Esophagus muscularis mucosa (tissue), 4 donors: ENCODE measurements around the gene BMAL1. TPM values are rescaled to one million over a fixed set of nuclear protein-coding genes. Genes with fewer than 3 reads are reported as not detected.

Experiments
- DNase-seq: peaks from one replicate; pipeline ENCODE4 v3.0.0-alpha.2; 2017; ENCODE audit errors: extremely low spot score
- H3K27ac ChIP-seq, 4 donors: fragments of 200-600 bp; sonication (generic); replicated peaks in 1 of 4; 1 replicate in 3 of 4; 2 replicates in 1 of 4; pipeline ENCODE4 v1.5.1; 2016 to 2019; ENCODE audit warnings: mild to moderate bottlenecking in 1 of 4
- H3K27me3 ChIP-seq, 4 donors: fragments of 200-600 bp; sonication (generic); one replicate each; pipeline versions ENCODE4 v1.5.1 to v1.6.0; 2016 to 2019
- H3K36me3 ChIP-seq, 4 donors: fragments of 200-600 bp; sonication (generic); one replicate each; pipeline ENCODE4 v1.5.1; 2016 to 2019
- H3K4me1 ChIP-seq, 4 donors: fragments of 200-600 bp; sonication (generic); one replicate each; pipeline ENCODE4 v1.5.1; 2016 to 2019
- H3K4me3 ChIP-seq, 4 donors: fragments of 200-600 bp; sonication (generic); 1 replicate in 2 of 4; 2 replicates in 2 of 4; pipeline ENCODE4 v1.5.1; 2016 to 2019; ENCODE audit warnings: mild to moderate bottlenecking in 4 of 4, moderate library complexity in 1 of 4
- H3K9me3 ChIP-seq, 4 donors: fragments of 200-600 bp; sonication (generic); 1 replicate in 3 of 4; 2 replicates in 1 of 4; pipeline ENCODE4 v1.5.1; 2016 to 2019
- EP300 ChIP-seq: sonication (generic); formaldehyde crosslinking; IDR thresholded peaks from one replicate; pipeline ENCODE4 v1.6.1; 2017; ENCODE audit warnings: antibody characterized with exemption
- POLR2A ChIP-seq: fragments of 450-650 bp; IDR thresholded peaks from one replicate; pipeline ENCODE4 v1.6.1; 2017; ENCODE audit warnings: antibody characterized with exemption, moderate library complexity, mild to moderate bottlenecking, low read depth
- POLR2AphosphoS5 ChIP-seq, 2 donors: sonication (generic); formaldehyde crosslinking; IDR thresholded peaks; one replicate each; pipeline ENCODE4 v1.6.1; 2017; ENCODE audit warnings: antibody characterized with exemption in 2 of 2
- WGBS: methylation state at CpG from one replicate; pipeline ENCODE4 v1.1.5; 2018; 5-methylcytosine and 5-hydroxymethylcytosine counted together
- intact Hi-C: fragments of 100-400 bp; cut with DNase I; formaldehyde crosslinking; loops from one replicate; pipeline ENCODE4 v1.15.1; 2023
- total RNA-seq, 4 donors: library from RNA; depleted of rRNA; stranded (reverse); fragments of >200 nt; gene quantifications; one replicate each; pipeline versions ENCODE4 v1.1.0 to v1.2.1, GENCODE V29; 2016
- TF ChIP-seq, protein P1 (sequence below), 3 experiments: fragments of 200-600 bp in 2 of 3; fragments of 450-650 bp in 1 of 3; sonication (generic) in 2 of 3; IDR thresholded peaks; one replicate each; pipeline ENCODE4 v1.5.1; 2017 to 2019; ENCODE audit warnings: antibody characterized with exemption in 3 of 3, mild to moderate bottlenecking in 2 of 3, moderate library complexity in 1 of 3

Gene BMAL1
- total RNA-seq, 4 donors from 2014 or later = 31.1 to 36.4 (median 33.9) TPM

DNA sequence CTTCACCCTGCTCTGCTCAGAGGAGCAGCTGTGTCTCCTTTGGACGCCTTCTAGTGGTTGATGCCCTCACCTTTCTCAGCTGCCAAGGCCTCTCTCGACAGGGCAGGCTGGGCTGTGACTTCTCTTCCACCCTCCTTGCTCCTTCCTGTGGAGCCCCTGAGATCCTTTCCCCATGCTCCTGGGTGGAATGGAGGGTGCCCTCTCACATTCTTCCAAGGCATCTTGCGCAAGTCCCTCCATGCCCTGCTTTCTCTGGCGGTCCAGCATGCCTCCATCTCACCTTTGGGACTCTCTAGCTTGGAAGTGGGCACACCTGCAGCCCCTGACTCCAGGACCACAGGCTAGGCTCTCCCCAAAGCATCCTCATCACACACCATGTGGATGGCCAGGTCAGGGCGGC is 68.9 kb downstream of the BMAL1 start:
- Histone ChIP-seq H3K27ac (no peak overlapping the region), H3K4me3 (no peak overlapping the region), H3K9me3 (no peaks in the 10 kb centered on the region), H3K4me1 (peaks cover 0 to 16% (median 6%) of the 10 kb centered on the region in 4 donors), H3K36me3 (peaks cover 0 to 7% (median 3%) of the 10 kb centered on the region in 4 donors), H3K27me3 (no peaks in the 10 kb centered on the region)
- no peak for DNase-seq
- no peak for TF ChIP-seq POLR2A
- WGBS = 88% methylated on average over 5 of the region's 5 CpGs
- intact Hi-C loops = loop anchor here (5.0 kb wide), 1 partner anchor 384 kb away; no protein-coding TSS in a partner anchor

DNA sequence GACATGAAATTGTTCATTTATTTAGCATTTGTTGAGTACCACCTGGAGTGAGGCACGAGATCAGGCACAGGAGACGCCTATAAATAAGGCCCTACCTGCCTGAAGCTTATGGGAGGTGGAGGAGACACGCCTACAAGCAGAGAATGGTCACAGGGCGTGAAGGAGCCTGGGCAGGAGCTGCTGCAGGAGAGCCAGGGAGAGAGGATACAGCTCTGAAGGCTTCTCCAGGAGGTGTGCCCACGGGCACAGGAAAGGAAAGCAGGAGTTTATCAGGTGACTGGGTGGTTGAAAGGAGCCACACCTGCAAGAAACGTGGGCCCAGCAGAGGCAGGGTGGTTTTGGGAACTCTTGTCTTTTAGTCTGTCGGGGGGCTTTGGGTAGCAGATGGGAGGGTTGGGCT is 70.3 kb downstream of the BMAL1 start:
- no peak for DNase-seq
- Histone ChIP-seq H3K27ac (no peak overlapping the region), H3K4me3 (no peak overlapping the region), H3K36me3 (peaks cover 0 to 13% (median 4%) of the 10 kb centered on the region in 4 donors), H3K27me3 (no peaks in the 10 kb centered on the region), H3K9me3 (no peaks in the 10 kb centered on the region), H3K4me1 (peaks cover 0 to 16% (median 6%) of the 10 kb centered on the region in 4 donors)
- intact Hi-C loops = loop anchor here (5.0 kb wide), 1 partner anchor 386 kb away; no protein-coding TSS in a partner anchor
- TF ChIP-seq, protein P1, sequence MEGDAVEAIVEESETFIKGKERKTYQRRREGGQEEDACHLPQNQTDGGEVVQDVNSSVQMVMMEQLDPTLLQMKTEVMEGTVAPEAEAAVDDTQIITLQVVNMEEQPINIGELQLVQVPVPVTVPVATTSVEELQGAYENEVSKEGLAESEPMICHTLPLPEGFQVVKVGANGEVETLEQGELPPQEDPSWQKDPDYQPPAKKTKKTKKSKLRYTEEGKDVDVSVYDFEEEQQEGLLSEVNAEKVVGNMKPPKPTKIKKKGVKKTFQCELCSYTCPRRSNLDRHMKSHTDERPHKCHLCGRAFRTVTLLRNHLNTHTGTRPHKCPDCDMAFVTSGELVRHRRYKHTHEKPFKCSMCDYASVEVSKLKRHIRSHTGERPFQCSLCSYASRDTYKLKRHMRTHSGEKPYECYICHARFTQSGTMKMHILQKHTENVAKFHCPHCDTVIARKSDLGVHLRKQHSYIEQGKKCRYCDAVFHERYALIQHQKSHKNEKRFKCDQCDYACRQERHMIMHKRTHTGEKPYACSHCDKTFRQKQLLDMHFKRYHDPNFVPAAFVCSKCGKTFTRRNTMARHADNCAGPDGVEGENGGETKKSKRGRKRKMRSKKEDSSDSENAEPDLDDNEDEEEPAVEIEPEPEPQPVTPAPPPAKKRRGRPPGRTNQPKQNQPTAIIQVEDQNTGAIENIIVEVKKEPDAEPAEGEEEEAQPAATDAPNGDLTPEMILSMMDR (IDR thresholded peaks at IDR 0.05) = no peak
- TF ChIP-seq POLR2AphosphoS5 (IDR thresholded peaks at IDR 0.05) (no peak), POLR2A (no peak), EP300 (no peak)
- 87% methylated on average over 7 of the region's 7 CpGs for WGBS

DNA sequence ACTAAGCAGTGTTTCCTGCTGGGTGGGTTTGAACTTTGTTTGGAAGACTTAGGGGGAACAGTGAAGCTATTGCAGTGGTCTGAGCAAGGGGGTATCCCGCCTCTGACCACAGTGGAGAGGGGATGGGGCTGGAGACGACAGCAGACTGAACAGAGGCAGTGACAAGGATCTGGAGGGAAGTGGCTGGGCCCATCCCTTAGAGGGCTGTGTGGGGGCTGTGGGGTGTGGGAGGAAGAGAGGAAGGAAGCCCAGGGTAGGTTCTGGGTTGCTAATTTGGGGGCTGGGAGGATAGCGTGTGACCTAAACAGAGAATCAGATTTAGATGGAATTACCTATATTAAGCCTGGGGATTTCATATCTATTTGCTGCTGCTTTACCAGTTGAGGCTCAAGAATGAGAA is 70.7 kb downstream of the BMAL1 start:
- WGBS = 70% methylated on average over 3 of the region's 3 CpGs
- TF ChIP-seq, protein P1 (IDR thresholded peaks at IDR 0.05) = no peak
- TF ChIP-seq EP300 (no peak), POLR2A (no peak), POLR2AphosphoS5 (IDR thresholded peaks at IDR 0.05) (no peak)
- Histone ChIP-seq H3K4me1 (peaks cover 0 to 16% (median 6%) of the 10 kb centered on the region in 4 donors), H3K27me3 (no peaks in the 10 kb centered on the region), H3K36me3 (peaks cover 0 to 17% (median 4%) of the 10 kb centered on the region in 4 donors), H3K27ac (no peak overlapping the region), H3K9me3 (no peaks in the 10 kb centered on the region), H3K4me3 (no peak overlapping the region)
- DNase-seq = no peak
- intact Hi-C loops = loop anchor here (5.0 kb wide), 1 partner anchor 386 kb away; no protein-coding TSS in a partner anchor

DNA sequence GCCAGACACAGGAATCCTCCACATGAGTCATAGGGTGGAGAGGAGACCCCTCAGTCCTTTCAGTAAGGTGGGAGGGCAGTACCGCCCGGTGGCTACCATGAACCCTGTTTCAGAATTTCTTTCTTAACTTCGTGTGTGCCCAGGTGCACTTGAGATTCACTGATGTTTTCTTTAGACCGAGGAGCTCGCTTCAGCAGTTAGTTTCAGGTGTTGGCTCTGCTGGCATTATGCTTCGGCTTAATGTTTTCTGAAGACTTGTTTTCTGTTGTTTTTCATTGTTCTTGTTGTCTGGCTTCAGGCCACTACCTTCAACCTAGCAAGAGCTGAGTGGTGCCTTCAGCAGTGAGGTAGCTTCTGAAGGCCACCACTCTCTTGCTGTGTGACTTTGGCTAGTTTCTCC is 71.5 kb downstream of the BMAL1 start:
- Histone ChIP-seq H3K27me3 (no peaks in the 10 kb centered on the region), H3K36me3 (peaks cover 0 to 23% (median 8%) of the 10 kb centered on the region in 4 donors), H3K4me1 (peaks cover 0 to 10% (median 6%) of the 10 kb centered on the region in 4 donors), H3K27ac (no peak overlapping the region), H3K4me3 (no peak overlapping the region), H3K9me3 (no peaks in the 10 kb centered on the region)
- intact Hi-C loops = loop anchor here (5.0 kb wide), 1 partner anchor 387 kb away; no protein-coding TSS in a partner anchor
- no peak for TF ChIP-seq EP300
- TF ChIP-seq, protein P1 (IDR thresholded peaks at IDR 0.05) = no peak
- TF ChIP-seq POLR2A = no peak
- no peak for TF ChIP-seq POLR2AphosphoS5 (IDR thresholded peaks at IDR 0.05)
- WGBS = 98% methylated on average over 6 of the region's 6 CpGs
- no peak for DNase-seq

DNA sequence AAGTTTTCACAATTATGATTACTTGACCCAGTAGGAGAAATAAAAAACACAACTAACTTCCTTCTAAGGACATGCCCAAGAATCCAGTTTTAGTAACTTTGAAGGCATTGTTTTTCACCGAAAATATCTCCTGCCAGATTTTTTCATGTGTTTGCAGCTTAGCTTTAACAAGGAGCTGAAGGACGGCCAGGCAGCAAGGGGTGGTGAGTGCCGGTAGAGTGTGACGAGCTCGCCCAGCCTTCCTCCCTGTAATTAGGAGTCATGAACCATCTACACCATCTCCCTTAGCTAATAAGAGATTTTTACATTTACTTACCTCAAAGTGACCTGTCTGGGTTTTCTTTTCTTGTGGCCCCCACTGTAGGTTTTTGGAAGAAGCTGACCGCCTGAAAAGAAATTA is 72.0 kb downstream of the BMAL1 start:
- no peak for TF ChIP-seq EP300
- TF ChIP-seq, protein P1 (IDR thresholded peaks at IDR 0.05) = no peak
- no peak for TF ChIP-seq POLR2A
- Histone ChIP-seq H3K9me3 (no peaks in the 10 kb centered on the region), H3K27ac (no peak overlapping the region), H3K27me3 (no peaks in the 10 kb centered on the region), H3K36me3 (peaks cover 0 to 28% (median 13%) of the 10 kb centered on the region in 4 donors), H3K4me3 (no peak overlapping the region), H3K4me1 (peaks cover 0 to 8% (median 2%) of the 10 kb centered on the region in 4 donors)
- intact Hi-C loops = loop anchor here (5.0 kb wide), 1 partner anchor 387 kb away; no protein-coding TSS in a partner anchor
- no peak for DNase-seq
- WGBS = 89% methylated on average over 6 of the region's 6 CpGs
